Measurements from ENCODE around the gene ADGRV1.

The ADGRV1 gene

DNA sequence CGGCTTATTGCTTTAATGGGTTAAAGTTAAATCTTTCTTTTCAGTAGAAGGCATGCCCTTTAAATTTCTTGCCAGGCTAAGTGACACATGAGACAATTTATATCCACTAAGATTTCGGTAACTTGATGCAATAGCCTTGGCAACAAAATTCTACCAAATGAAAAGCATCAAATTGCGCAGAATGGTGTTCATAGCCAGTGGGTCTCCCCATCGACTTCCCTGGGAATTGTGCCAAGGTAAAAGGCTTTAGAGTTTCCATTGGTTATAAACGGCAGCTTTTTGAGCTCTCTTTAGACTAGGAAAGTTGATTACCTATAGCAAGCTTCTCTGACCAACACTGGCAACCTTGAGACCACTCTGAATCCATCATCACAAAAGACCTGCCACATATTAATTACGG lies 466.1 kb downstream of the ADGRV1 start:
- TF ChIP-seq FOXM1 (IDR thresholded peaks at IDR 0.05; ENCODE audit: borderline replicate concordance, low read depth) = no peak
- no peak for TF ChIP-seq NFIC (IDR thresholded peaks at IDR 0.05)
- TF ChIP-seq TCF12 (IDR thresholded peaks at IDR 0.05; ENCODE audit: low read depth) = no peak
- no peak for TF ChIP-seq RAD21 (IDR thresholded peaks at IDR 0.05; ENCODE audit: low read depth)
- no peak for TF ChIP-seq CEBPB (IDR thresholded peaks at IDR 0.05)
- TF ChIP-seq EGR1 (IDR thresholded peaks at IDR 0.05) = no peak
- TF ChIP-seq CREB1 (IDR thresholded peaks at IDR 0.05; ENCODE audit: low read depth) = no peak
- TF ChIP-seq YY1 (IDR thresholded peaks at IDR 0.05; ENCODE audit: low read depth) = no peak
- no peak for TF ChIP-seq TEAD4 (IDR thresholded peaks at IDR 0.05)
- TF ChIP-seq, protein P1, sequence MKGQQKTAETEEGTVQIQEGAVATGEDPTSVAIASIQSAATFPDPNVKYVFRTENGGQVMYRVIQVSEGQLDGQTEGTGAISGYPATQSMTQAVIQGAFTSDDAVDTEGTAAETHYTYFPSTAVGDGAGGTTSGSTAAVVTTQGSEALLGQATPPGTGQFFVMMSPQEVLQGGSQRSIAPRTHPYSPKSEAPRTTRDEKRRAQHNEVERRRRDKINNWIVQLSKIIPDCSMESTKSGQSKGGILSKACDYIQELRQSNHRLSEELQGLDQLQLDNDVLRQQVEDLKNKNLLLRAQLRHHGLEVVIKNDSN (IDR thresholded peaks at IDR 0.05) = no peak
- TF ChIP-seq, protein P2, sequence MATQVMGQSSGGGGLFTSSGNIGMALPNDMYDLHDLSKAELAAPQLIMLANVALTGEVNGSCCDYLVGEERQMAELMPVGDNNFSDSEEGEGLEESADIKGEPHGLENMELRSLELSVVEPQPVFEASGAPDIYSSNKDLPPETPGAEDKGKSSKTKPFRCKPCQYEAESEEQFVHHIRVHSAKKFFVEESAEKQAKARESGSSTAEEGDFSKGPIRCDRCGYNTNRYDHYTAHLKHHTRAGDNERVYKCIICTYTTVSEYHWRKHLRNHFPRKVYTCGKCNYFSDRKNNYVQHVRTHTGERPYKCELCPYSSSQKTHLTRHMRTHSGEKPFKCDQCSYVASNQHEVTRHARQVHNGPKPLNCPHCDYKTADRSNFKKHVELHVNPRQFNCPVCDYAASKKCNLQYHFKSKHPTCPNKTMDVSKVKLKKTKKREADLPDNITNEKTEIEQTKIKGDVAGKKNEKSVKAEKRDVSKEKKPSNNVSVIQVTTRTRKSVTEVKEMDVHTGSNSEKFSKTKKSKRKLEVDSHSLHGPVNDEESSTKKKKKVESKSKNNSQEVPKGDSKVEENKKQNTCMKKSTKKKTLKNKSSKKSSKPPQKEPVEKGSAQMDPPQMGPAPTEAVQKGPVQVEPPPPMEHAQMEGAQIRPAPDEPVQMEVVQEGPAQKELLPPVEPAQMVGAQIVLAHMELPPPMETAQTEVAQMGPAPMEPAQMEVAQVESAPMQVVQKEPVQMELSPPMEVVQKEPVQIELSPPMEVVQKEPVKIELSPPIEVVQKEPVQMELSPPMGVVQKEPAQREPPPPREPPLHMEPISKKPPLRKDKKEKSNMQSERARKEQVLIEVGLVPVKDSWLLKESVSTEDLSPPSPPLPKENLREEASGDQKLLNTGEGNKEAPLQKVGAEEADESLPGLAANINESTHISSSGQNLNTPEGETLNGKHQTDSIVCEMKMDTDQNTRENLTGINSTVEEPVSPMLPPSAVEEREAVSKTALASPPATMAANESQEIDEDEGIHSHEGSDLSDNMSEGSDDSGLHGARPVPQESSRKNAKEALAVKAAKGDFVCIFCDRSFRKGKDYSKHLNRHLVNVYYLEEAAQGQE (IDR thresholded peaks at IDR 0.05; ENCODE audit: low read depth) = no peak
- no peak for TF ChIP-seq EP300 (IDR thresholded peaks at IDR 0.05; ENCODE audit: borderline replicate concordance)

DNA sequence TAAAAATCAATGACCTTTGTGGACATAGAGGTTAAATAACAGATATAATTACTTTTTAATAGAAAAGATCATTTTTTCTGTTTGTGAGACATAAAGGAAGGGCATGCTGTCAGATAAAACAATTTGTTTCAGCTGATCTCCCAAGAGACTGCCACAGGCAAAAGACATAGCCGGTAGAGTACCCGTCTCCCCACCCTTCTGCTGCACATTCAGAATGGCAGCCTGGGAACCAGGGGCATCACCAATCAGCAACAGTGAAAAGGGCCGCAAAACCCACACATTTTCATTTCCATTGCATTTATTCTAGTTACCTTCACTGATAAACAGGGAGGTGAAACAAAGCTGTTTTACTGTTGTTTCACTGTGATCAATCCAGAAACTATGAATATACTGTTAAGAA lies 466.9 kb downstream of the ADGRV1 start:
- no peak for TF ChIP-seq EP300 (IDR thresholded peaks at IDR 0.05; ENCODE audit: borderline replicate concordance)
- TF ChIP-seq, protein P2 (IDR thresholded peaks at IDR 0.05; ENCODE audit: low read depth) = no peak
- no peak for TF ChIP-seq NFIC (IDR thresholded peaks at IDR 0.05)
- TF ChIP-seq, protein P3, sequence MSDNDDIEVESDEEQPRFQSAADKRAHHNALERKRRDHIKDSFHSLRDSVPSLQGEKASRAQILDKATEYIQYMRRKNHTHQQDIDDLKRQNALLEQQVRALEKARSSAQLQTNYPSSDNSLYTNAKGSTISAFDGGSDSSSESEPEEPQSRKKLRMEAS (IDR thresholded peaks at IDR 0.05) = no peak
- TF ChIP-seq YY1 (IDR thresholded peaks at IDR 0.05; ENCODE audit: low read depth) = no peak
- no peak for TF ChIP-seq FOXM1 (IDR thresholded peaks at IDR 0.05; ENCODE audit: borderline replicate concordance, low read depth)
- TF ChIP-seq TEAD4 (IDR thresholded peaks at IDR 0.05) = no peak
- no peak for TF ChIP-seq CEBPB (IDR thresholded peaks at IDR 0.05)
- TF ChIP-seq, protein P1 (IDR thresholded peaks at IDR 0.05) = no peak
- TF ChIP-seq RAD21 (IDR thresholded peaks at IDR 0.05; ENCODE audit: low read depth) = no peak
- no peak for TF ChIP-seq CREB1 (IDR thresholded peaks at IDR 0.05; ENCODE audit: low read depth)
- TF ChIP-seq TCF12 (IDR thresholded peaks at IDR 0.05; ENCODE audit: low read depth) = no peak
- TF ChIP-seq TAF1 (IDR thresholded peaks at IDR 0.05; ENCODE audit: low read depth) = no peak
- no peak for TF ChIP-seq ZBTB7A (IDR thresholded peaks at IDR 0.05; ENCODE audit: low read depth)
- no peak for TF ChIP-seq EGR1 (IDR thresholded peaks at IDR 0.05)

DNA sequence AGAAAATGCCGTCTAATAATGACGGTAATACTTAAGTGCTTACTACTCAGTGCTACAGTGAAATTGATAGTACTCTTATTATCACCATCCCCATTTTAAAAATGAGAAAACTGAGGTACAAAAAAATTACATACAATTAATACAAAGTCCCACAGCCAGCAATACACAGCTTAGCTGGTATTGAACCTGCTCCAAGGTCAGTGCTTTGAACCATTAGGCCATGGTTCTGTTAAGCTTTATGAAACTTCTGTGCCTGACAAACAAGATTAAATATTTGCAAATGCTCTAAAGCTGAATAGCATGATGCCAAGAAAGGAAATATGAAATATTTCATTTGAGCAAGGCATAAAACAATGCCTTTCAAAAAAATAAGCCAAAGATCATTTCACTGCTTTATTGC lies 467.4 kb downstream of the ADGRV1 start:
- TF ChIP-seq CEBPB (IDR thresholded peaks at IDR 0.05) (no peak), EP300 (IDR thresholded peaks at IDR 0.05; ENCODE audit: borderline replicate concordance) (no peak), TCF12 (IDR thresholded peaks at IDR 0.05; ENCODE audit: low read depth) (no peak), RAD21 (IDR thresholded peaks at IDR 0.05; ENCODE audit: low read depth) (no peak), CREB1 (IDR thresholded peaks at IDR 0.05; ENCODE audit: low read depth) (no peak), TAF1 (IDR thresholded peaks at IDR 0.05; ENCODE audit: low read depth) (no peak), EGR1 (IDR thresholded peaks at IDR 0.05) (no peak)
- TF ChIP-seq, protein P1 (IDR thresholded peaks at IDR 0.05) = no peak

DNA sequence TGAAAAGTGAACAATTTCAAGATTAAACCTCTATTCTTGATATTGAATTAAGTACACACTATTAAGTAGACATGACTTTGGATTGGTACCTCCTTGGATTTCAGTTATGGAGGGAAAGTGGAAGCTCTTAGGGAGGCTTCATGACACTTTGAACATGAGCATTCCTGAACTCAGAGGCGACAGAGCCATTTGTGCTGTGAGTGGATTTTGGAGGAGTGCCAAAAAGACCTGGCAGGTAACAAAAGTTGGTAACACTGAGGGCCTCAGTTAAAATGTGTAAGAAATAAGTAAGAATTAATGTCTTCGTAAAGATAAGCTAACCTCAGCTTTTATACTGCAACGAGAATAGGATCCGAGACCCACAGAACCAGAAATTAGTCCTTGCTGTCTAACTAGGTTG lies 467.9 kb downstream of the ADGRV1 start:
- TF ChIP-seq, protein P1 (IDR thresholded peaks at IDR 0.05) = no peak
- TF ChIP-seq NFIC (IDR thresholded peaks at IDR 0.05) = peak; percentile 45; the same call in 1 of the 2 replicates

DNA sequence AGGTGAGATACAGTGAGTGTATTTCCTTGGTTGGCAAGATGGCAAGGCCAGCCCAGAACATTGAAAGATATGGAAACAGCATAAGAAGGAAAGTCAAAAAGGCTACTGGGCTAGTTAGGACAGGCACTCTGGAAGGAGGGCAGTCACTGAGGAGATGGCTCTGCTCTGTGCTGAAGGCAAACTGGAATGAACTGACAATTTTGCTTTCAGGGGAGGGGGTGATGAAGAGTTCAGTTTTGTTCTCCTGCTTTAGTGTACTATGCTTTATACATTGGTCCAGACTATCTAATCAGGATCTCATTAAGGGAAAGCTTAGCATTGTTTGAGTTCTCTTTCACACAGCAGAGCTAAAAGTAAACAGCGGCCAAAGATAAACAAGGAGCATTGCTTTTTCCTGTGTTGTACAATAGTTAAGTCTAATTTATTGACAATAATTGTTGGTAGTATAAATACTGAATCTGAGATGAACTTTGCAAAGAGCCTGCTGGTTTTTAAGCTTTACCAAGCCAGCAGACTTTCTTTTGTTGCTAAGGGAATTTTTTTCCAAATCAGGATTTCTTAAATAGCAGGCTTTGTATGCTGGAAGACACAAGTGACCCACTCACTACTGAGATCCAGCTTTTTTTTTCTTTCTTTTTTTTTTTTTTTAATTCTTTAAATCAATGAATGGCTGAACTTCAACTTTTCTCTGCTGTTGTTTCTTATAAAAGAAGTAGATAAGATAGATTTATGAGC lies 469.0 kb downstream of the ADGRV1 start:
- TF ChIP-seq FOXM1 (IDR thresholded peaks at IDR 0.05; ENCODE audit: borderline replicate concordance, low read depth) (no peak), NFIC (IDR thresholded peaks at IDR 0.05) (no peak), TAF1 (IDR thresholded peaks at IDR 0.05; ENCODE audit: low read depth) (no peak), RAD21 (IDR thresholded peaks at IDR 0.05; ENCODE audit: low read depth) (no peak), EP300 (IDR thresholded peaks at IDR 0.05; ENCODE audit: borderline replicate concordance) (no peak), TCF12 (IDR thresholded peaks at IDR 0.05; ENCODE audit: low read depth) (no peak), CREB1 (IDR thresholded peaks at IDR 0.05; ENCODE audit: low read depth) (no peak), ZBTB7A (IDR thresholded peaks at IDR 0.05; ENCODE audit: low read depth) (no peak), YY1 (IDR thresholded peaks at IDR 0.05; ENCODE audit: low read depth) (no peak), TEAD4 (IDR thresholded peaks at IDR 0.05) (no peak), CEBPB (IDR thresholded peaks at IDR 0.05) (no peak), EGR1 (IDR thresholded peaks at IDR 0.05) (no peak)
- TF ChIP-seq, protein P1 (IDR thresholded peaks at IDR 0.05) = no peak
- TF ChIP-seq, protein P3 (IDR thresholded peaks at IDR 0.05) = no peak
- TF ChIP-seq, protein P2 (IDR thresholded peaks at IDR 0.05; ENCODE audit: low read depth) = no peak
